ENCODE measurements around the gene STAC.

The STAC gene

DNA sequence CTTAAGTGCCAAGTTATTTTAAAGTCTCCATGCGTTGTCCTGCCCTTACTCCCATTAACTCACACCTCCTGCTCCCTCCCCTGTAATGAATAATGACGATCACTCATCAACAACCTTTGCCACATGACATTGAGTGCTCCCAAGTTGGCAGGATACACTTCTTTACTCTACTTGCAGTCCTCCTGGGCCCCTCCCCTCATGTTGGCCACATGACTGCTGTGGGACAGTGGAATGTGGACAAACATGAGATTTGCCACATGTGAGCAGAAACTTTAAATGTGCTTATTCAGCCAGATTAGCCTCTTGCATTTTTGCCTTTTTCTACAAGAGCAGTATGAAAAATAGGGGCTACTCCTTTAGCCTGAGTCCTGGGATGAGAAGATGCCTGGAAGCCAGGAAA lies 216.1 kb downstream of the STAC start:
- no peak for ATAC-seq

DNA sequence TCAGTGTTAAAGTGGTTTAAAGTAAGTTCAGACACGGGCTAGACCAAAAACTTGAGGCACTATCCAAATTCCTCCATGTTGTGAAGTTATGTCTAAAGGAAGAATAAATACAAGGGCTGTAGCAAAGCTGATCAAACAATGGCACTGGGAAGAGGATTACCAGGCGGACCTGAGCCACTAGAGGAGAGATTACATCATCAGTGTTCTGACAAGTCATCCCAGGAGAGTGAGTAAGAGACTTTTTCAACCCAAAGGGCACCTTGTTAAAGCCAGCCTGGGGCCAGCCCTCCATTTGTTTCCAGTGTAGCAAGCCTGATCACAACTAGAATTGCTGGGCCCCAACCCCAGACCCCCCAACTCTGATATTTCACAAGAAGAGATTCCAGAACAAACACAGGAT lies 217.1 kb downstream of the STAC start:
- ATAC-seq: no peak
